GM18873 (cell line): ENCODE measurements around the gene POLR2J3.
"Not testable (repeated sequence)": the region's sequence is repeated elsewhere in the genome, so short reads cannot be mapped to it uniquely, and the experiment has no call there.

ENCODE experiments used
- ATAC-seq: cut with Tn5 transposase; IDR thresholded peaks from one replicate; pipeline ENCODE4 v1.9.1; 2021; ENCODE audit warnings: mild to moderate bottlenecking, moderate library complexity, moderate number of reproducible peaks; ENCODE audit not compliant: unreplicated experiment, low FRiP score

The POLR2J3 gene

GRCh38 chr7:102527822-102528793 is 44.3 kb downstream of the POLR2J3 start:
- not testable (repeated sequence) for ATAC-seq

- not testable (repeated sequence) for ATAC-seq
These were observed 45.2 kb downstream of the POLR2J3 start for GRCh38 chr7:102527182-102527581.

- ATAC-seq: not testable (repeated sequence)
These were observed 47.6 kb downstream of the POLR2J3 start for GRCh38 chr7:102524803-102525202.

- not testable (repeated sequence) for ATAC-seq
These were observed 51.6 kb downstream of the POLR2J3 start for GRCh38 chr7:102520797-102521196.

GRCh38 chr7:102517550-102518147 is 54.7 kb downstream of the POLR2J3 start, which contains the start of gene RASA4B:
RASA4B (minus strand) TSS chr7:102517777; CDS start chr7:102517710, 67 bp downstream.
- ATAC-seq: peak; percentile 30
